KG1 (cell line): ENCODE data around the gene NUP160.
A peak's percentile ranks its signal among the peaks of the same experiment; 100 is the strongest.
"Not testable (repeated sequence)": the region's sequence is repeated elsewhere in the genome, so short reads cannot be mapped to it uniquely, and the experiment has no call there.

Experiments used
- DNase-seq: peaks from one replicate; lab custom pipeline; 2025; lab: John Stamatoyannopoulos, UW

Gene NUP160

DNA sequence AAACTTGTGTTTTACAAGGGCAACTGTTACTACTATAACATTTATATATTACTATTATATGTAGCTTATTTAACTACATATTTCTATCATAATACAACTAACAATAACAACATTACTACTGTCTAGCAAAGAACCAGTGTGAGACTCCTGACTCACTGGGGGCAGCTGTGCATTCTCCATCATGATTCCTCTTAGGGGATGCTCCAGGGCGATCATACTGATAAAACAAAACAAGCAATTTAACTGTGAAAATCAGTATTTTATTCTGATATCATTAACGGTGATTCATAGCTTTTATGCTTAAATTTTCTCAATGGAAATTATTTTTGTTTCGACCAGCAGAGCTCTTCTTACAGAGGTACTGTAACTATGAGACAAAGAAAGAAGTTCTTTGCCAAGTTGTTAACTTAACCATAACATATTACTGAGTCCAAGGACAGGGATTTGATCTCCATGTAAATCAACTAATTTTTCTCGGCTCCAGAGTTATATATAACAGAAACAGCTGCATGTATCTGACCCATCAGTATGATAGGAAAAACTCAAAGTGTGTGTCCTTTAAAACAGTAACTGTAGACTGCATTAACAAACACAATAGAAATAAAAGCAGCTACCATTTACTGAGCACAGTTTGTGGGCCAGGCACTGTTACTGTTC lies 56.2 kb downstream of the NUP160 start:
- no peak for DNase-seq

DNA sequence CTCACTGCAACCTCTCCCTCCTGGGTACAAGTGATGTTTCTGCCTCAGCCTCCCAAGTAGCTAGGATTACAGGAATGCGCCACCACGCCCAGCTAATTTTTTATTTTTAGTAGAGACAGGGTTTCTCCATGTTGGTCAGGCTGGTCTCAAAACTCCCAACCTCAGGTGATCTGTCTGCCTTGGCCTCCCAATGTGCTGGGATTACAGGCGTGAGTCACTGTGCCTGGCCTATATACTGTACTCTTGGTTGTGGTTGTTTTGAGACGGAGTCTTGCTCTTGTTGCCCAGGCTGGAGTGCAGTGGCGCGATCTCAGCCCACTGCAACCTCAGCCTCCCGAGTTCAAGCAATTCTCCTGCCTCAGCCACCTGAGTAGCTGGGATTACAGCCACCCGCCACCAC lies 58.1 kb downstream of the NUP160 start:
- DNase-seq: not testable (repeated sequence)

GRCh38 chr11:47788181-47788580 lies 60.0 kb downstream of the NUP160 start:
- DNase-seq: no peak

- DNase-seq: no peak
Measured at GRCh38 chr11:47786373-47786772, 61.8 kb downstream of the NUP160 start.

- DNase-seq: no peak
Measured at GRCh38 chr11:47784785-47785381, 63.3 kb downstream of the NUP160 start.

GRCh38 chr11:47783087-47783610 lies 65.0 kb downstream of the NUP160 start:
- no peak for DNase-seq

- no peak for DNase-seq
Measured at GRCh38 chr11:47778878-47779483, 69.2 kb downstream of the NUP160 start.

DNA sequence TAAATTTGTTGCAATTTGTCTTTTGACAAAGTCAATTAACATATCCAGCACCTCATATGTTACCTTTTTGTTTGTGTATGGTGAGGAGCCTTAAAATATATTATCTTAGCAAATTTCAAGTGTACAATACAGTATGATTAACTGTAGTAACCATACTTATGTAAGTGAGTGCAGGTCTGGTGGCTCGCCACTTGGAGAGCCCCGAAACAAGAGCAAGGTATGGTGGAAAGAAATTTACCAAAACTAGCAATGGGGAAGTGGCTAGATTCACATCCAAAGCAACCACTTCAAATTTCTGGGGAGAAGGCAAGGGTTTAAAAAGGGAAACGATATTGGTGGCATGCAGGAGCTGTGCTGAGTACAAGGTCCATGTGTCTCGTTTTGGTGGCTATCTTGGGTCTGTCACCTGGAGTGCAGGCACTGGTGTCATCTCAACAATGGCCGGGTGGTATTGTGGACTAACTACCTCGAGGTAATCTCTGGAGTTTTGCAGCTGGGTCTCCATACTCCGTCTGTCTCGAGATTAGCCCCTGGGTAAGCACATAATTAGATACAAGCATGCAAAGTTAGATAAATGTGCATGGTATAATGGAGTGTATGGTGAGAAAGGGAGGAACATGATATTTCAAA lies 72.8 kb downstream of the NUP160 start:
- DNase-seq: no peak

DNA sequence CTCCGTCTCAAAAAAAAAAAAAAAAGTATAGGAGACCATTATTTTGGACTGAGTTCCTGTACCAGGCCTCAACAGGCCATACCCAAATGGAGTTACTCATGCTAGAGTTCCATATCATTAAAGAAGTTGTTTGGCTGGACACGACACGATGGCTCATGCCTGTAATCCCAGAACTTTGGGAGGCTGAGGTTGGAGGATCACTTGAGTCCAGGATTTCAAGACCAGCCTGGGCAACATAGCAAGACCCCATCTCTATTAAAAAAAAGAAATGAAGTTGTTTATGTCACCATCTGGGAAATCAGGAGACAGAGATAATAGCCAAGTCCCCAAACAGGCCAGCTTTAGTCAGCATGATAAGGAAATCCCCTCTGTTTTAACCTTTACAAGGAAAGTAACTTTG lies 74.3 kb downstream of the NUP160 start:
- no peak for DNase-seq

- DNase-seq: not testable (repeated sequence)
Measured at GRCh38 chr11:47769556-47769955, 78.6 kb downstream of the NUP160 start.

GRCh38 chr11:47768101-47768612 lies 80.0 kb downstream of the NUP160 start:
- no peak for DNase-seq

DNA sequence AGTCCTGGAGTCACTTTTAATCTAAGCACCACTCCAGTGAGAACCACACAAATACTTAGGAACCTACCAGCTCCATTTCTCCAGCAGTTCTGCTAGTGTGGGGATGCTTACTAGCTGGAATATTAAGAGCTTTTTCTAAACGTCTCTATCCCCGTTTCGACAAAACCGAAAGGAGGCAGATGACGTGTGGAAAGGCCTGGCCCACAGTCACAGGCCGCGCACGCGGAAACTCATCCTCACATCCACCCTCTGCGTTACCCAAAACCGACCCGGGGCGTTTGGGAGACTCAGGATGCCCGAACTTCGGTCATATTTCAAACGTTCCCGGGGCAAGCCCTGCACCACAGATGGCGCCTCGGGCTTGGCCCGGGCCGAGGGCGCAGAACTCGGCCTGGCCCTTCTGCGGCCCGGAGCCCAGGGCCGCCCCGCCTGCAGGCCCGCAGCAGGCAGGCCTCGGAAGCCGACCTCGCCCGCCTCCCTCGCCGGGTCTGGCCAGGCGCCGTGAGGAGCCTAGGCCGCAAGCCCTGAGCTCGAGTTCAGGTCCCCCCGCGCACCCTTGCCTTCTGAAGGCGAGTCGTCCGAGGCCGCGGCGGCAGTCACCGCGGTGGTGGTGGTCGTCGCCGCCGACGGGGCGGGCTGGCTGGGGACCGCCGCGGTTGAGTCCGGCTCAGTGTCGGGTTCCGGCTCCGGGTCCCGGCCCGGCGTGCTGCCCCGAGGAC lies 81.5 kb downstream of the NUP160 start:
- DNase-seq: peak; percentile 59

DNA sequence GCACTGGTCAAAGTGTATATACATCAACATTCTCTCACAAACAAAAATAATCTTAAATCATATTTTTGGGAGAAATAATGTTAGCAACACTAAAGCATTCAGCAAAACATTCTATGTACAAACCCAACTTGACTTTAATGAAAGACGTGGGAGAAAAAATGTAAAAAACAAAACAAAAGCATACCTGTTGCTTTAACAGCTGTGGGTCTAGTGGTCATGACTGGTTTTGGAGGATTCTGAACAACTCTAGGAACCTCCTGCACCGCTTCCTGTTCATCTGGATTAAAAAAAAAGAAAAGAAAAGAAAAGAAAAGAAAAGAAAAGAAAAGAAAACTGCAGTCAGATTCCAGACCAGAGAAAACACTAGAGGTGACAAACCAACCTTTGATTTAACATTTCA lies 83.1 kb downstream of the NUP160 start:
- DNase-seq: no peak

DNA sequence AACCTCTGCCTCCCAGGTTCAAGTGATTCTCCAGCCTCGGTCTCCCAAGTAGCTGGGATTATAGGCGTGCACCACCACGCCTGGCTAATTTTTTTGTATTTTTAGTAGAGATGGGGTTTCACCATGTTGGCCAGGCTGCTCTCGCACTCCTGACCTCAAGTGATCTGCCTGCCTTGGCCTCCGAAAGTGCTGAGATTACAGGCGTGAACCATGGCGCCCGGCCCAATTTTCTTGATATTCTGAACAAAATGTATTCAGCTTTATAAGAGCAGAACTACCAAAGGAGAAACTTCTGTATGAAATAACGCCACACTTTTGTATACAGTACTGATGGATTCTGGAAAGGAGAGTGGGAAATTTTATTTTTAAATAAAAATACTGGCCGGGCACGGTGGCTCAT lies 88.9 kb downstream of the NUP160 start:
- not testable (repeated sequence) for DNase-seq

DNA sequence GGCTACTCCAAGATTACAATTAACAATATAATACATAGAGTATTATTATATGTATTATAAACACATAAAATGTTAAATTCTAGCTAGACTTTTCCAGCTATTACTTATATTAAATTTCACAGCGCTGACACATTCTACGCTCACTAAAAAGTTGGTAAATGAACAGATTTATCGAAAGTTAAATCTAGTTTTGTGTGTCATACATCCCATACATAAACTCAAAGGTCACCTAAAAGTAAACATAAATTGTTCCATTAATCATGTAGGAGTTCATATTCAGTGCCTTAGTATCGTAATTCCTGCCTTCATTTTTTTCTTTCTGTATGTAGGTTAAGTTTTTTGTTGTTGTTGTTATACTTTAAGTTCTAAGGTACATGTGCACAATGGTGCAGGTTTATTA lies 91.9 kb downstream of the NUP160 start:
- DNase-seq: no peak

DNA sequence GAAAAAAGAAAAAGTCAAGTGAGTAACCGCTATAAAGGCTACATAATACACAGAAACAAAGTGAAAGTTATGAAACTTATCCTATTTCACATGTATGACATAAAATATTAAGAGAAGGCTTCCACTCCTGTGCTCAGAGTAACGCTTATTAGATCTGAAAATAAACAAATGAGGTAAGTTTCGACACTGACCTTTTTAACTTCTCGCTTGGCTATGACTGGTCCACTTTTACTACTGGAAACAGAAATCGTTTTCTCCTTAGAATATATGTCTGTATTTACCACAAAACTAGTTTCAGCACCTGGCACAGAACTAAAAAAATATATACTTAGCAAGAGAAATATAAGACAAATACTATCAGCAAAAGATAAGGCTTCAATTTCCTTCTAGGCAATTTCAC lies 97.4 kb downstream of the NUP160 start:
- DNase-seq: no peak

GRCh38 chr11:47742494-47742893 lies 105.7 kb downstream of the NUP160 start:
- DNase-seq: not testable (repeated sequence)

DNA sequence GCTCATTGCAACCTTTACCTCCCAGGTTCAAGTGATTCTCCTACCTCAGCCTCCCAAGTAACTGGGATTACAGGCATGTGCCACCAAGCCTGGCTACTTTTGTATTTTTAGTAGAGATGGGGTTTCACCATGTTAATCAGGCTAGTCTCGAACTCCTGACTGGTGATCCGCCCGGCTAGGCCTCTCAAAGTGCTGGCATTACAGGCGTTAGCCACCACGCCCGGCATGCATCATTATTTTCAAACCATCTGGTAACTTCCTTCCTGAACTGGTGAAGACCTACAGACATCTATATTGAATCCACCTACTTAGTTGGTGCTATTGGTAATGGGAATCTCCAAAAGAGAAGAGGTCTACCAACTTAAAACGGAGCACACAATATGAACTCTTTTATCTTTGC lies 110.3 kb downstream of the NUP160 start:
- DNase-seq: not testable (repeated sequence)

GRCh38 chr11:47732271-47732670 lies 115.9 kb downstream of the NUP160 start:
- DNase-seq: no peak

- no peak for DNase-seq
Measured at GRCh38 chr11:47731475-47731874, 116.7 kb downstream of the NUP160 start.
